ENCODE data around the gene CELSR1. TPM values are rescaled to one million over a fixed set of nuclear protein-coding genes. Genes with fewer than 3 reads are reported as not detected.
"Not testable (repeated sequence)": the region's sequence is repeated elsewhere in the genome, so short reads cannot be mapped to it uniquely, and the experiment has no call there.

CELSR1 gene
- polyA plus RNA-seq, 1 experiment = 1.0 TPM

DNA sequence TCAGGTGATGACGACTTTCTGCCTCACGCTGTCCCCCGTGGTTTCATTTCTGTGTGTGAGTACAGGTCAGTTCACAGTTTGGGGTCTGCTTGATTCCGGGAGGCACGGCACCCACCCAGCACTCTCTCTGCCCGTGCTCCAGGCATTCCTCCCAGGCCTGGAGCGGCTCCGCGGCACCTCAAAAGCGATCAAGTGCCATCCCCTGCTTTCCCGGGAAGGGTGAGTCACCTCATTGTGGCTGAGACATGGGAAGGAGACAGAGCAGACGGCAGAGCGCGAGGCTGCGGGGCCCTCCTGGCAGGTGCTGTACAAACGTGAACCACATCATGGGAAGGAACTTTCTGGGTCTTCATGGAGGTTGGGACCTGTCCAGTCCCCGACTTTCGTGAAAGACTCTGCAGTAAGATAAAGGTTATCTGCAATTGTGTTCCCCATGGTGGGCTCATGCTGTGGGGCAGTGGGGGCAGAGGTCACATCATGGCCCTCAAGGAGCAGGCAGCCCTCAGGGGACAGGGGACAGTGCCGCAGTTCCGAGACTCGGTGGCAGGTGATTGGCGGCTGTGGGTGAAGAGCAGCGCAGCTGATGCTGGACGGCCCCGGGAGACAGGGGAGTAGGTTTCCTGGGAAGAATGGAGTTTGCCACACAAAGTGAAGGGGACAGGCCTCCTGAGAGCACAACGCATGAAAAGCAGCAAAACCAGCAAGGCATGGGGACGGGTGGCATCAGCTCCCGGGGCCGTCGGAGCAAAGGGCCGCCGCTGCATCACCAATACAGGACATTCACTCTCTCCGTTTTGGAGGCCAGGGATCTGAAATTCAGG is 65.3 kb downstream of the CELSR1 start:
- TF ChIP-seq, protein P1, sequence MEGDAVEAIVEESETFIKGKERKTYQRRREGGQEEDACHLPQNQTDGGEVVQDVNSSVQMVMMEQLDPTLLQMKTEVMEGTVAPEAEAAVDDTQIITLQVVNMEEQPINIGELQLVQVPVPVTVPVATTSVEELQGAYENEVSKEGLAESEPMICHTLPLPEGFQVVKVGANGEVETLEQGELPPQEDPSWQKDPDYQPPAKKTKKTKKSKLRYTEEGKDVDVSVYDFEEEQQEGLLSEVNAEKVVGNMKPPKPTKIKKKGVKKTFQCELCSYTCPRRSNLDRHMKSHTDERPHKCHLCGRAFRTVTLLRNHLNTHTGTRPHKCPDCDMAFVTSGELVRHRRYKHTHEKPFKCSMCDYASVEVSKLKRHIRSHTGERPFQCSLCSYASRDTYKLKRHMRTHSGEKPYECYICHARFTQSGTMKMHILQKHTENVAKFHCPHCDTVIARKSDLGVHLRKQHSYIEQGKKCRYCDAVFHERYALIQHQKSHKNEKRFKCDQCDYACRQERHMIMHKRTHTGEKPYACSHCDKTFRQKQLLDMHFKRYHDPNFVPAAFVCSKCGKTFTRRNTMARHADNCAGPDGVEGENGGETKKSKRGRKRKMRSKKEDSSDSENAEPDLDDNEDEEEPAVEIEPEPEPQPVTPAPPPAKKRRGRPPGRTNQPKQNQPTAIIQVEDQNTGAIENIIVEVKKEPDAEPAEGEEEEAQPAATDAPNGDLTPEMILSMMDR (IDR thresholded peaks at IDR 0.05; ENCODE audit: insufficient read depth, low read depth, low read length) = no peak
- CTCF ChIA-PET = interaction anchor here (2.1 kb wide), 1 partner anchor 10 kb away, joined by 5 read pairs; no protein-coding TSS in a partner anchor
- peaks cover 2% of the 10 kb centered on the region; the same call in 1 of the 2 replicates for H3K27me3 ChIP-seq (ENCODE audit: control insufficient read depth, insufficient read depth, low read length)
- no peak for DNase-seq (ENCODE audit: low read depth)
- no peaks in the 10 kb centered on the region for H3K36me3 ChIP-seq (ENCODE audit: control insufficient read depth, insufficient read depth, low read length)
- POLR2A ChIA-PET = no interaction called here
- H3K4me3 ChIP-seq (ENCODE audit: low read depth, low read length) = no peak overlapping the region

DNA sequence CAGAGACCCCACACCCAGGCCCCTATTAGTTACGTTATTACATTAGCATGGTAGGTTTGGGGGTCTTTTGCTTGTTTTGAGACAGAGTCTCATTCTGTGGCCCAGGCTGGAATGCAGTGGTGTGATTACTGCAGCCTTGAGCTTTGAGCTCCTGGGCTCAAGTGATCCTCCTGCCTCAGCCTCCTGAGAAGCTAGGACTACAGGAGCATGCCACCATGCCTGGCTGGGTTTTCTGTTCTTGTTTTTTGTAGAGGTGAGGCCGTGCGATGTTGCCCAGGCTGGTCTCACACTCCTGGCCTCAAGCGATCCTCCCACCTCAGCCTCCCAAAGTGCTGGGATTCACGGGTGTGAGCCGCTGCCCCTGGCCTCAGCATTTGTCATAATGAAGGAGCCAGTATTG is 66.1 kb downstream of the CELSR1 start:
- DNase-seq (ENCODE audit: low read depth); H3K36me3 ChIP-seq (ENCODE audit: control insufficient read depth, insufficient read depth, low read length); POLR2A ChIA-PET; H3K4me3 ChIP-seq (ENCODE audit: low read depth, low read length); H3K27me3 ChIP-seq (ENCODE audit: control insufficient read depth, insufficient read depth, low read length): not testable (repeated sequence)
- CTCF ChIA-PET = interaction anchor here (2.1 kb wide), 1 partner anchor 10 kb away, joined by 5 read pairs; no protein-coding TSS in a partner anchor

DNA sequence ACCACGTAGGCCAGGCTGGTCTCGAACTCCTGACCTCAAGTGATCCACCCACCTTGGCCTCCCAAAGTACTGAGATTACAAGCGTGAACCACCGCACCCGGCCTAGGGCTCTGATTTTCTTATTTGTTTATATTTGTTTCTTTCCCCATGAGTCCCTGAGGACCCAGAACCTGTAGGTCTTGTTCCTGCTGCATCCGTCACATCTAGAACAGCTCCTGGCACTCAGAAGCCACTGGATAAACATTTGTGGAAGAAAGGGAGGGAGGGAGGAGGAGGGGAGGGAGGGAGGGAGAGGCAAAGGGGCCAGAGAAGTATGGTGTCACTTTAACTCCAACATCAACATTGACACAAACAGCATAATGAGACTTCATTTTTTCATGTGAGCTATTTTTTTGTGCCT is 67.7 kb downstream of the CELSR1 start:
- H3K27me3 ChIP-seq (ENCODE audit: control insufficient read depth, insufficient read depth, low read length) = no peaks in the 10 kb centered on the region
- ChIA-PET POLR2A (no interaction called here), CTCF (interaction anchor here (2.1 kb wide), 1 partner anchor 12 kb away, joined by 5 read pairs; no protein-coding TSS in a partner anchor)
- DNase-seq (ENCODE audit: low read depth) = no peak
- TF ChIP-seq, protein P1 (IDR thresholded peaks at IDR 0.05; ENCODE audit: insufficient read depth, low read depth, low read length) = no peak
- H3K36me3 ChIP-seq (ENCODE audit: control insufficient read depth, insufficient read depth, low read length) = no peaks in the 10 kb centered on the region
- H3K4me3 ChIP-seq (ENCODE audit: low read depth, low read length) = no peak overlapping the region

DNA sequence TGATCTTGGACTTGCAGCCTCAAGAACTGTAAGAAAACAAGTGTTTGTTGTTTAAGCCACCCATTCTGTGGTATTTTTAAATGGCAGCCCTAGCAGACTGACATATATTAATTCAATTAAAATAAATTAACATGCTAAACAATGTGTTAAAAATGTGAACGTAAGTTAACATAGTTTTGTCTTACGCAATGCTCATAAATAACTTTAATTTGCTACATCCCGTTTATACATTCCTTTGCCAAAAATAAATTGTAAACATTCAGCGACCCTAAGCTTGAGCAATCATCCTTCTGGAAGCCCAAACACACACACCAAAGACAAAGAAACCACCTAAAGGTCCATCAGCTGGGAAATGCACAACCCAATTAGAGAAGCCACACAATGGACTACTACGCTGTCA is 70.4 kb downstream of the CELSR1 start:
- ChIA-PET POLR2A (no interaction called here), CTCF (no interaction called here)
- Histone ChIP-seq H3K4me3 (ENCODE audit: low read depth, low read length) (no peak overlapping the region), H3K27me3 (ENCODE audit: control insufficient read depth, insufficient read depth, low read length) (no peaks in the 10 kb centered on the region), H3K36me3 (ENCODE audit: control insufficient read depth, insufficient read depth, low read length) (no peaks in the 10 kb centered on the region)
- TF ChIP-seq, protein P1 (IDR thresholded peaks at IDR 0.05; ENCODE audit: insufficient read depth, low read depth, low read length) = no peak
- DNase-seq (ENCODE audit: low read depth) = peak; percentile 29

DNA sequence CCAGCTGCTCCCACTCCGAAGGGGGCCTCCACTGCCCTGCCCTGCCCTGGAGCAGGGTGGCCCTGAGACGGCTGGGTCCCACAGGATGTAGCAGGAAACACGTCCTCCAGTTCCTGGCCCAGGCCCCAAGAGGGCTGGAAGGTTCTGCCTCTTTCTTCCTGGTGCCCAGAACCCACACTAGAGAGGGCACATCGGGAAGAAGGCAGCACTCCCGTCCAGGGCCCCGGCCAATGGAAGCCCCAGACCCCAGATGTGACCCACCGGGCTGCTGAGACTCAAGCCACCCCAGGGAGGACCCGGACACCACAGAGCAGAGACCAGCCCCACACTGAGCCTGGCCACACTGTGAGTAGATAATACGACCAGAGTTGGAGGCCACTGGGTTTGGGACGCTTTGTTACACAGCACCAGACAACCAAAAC is 71.2 kb downstream of the CELSR1 start:
- Histone ChIP-seq H3K27me3 (ENCODE audit: control insufficient read depth, insufficient read depth, low read length) (no peaks in the 10 kb centered on the region), H3K4me3 (ENCODE audit: low read depth, low read length) (no peak overlapping the region), H3K36me3 (ENCODE audit: control insufficient read depth, insufficient read depth, low read length) (no peaks in the 10 kb centered on the region)
- ChIA-PET POLR2A (no interaction called here), CTCF (no interaction called here)
- TF ChIP-seq, protein P1 (IDR thresholded peaks at IDR 0.05; ENCODE audit: insufficient read depth, low read depth, low read length) = no peak
- DNase-seq (ENCODE audit: low read depth) = no peak
